Measurements from ENCODE around the gene CEP55. TPM values are rescaled to one million over a fixed set of nuclear protein-coding genes. Genes with fewer than 3 reads are reported as not detected.
A peak's percentile ranks its signal among the peaks of the same experiment; 100 is the strongest.

CEP55 gene
- total RNA-seq, result 0.59 TPM
- long read RNA-seq, partial matches to known transcripts, result 0 of 1 reads
- long read RNA-seq, other reads (novel, unspliced or antisense), result 0 of 1 reads

- ATAC-seq (ENCODE audit: poor library complexity) (peak; percentile 100), DNase-seq (peak; percentile 97)
- intact Hi-C loops (cut with DNase I), result no loop called here
Measured at GRCh38 chr10:93496322-93497041, at the start of gene CEP55. Gene CEP55 (plus strand): TSS chr10:93496612. CDS start chr10:93500052, 3,440 bp downstream.

GRCh38 chr10:93447019-93447418 is 49.4 kb upstream of the CEP55 start:
- no peak for DNase-seq
- intact Hi-C loops (cut with DNase I), result no loop called here
- ATAC-seq (ENCODE audit: poor library complexity), result no peak

GRCh38 chr10:93447970-93448369 is 48.4 kb upstream of the CEP55 start:
- ATAC-seq (ENCODE audit: poor library complexity), result no peak
- DNase-seq, result no peak
- intact Hi-C loops (cut with DNase I), result no loop called here

- ATAC-seq (ENCODE audit: poor library complexity), result no peak
- no peak for DNase-seq
- intact Hi-C loops (cut with DNase I), result no loop called here
Measured at GRCh38 chr10:93451244-93451947, 45.0 kb upstream of the CEP55 start.

GRCh38 chr10:93452143-93452542 is 44.3 kb upstream of the CEP55 start:
- intact Hi-C loops (cut with DNase I), result no loop called here
- DNase-seq (no peak), ATAC-seq (ENCODE audit: poor library complexity) (no peak)

- intact Hi-C loops (cut with DNase I), result no loop called here
- DNase-seq, result no peak
- ATAC-seq (ENCODE audit: poor library complexity), result no peak
Measured at GRCh38 chr10:93454146-93454545, 42.3 kb upstream of the CEP55 start.

- intact Hi-C loops (cut with DNase I), result no loop called here
- ATAC-seq (ENCODE audit: poor library complexity) (no peak), DNase-seq (no peak)
Measured at GRCh38 chr10:93454736-93455135, 41.7 kb upstream of the CEP55 start.

GRCh38 chr10:93456480-93456879 is 39.9 kb upstream of the CEP55 start:
- ATAC-seq (ENCODE audit: poor library complexity), result no peak
- DNase-seq, result no peak
- intact Hi-C loops (cut with DNase I), result no loop called here

GRCh38 chr10:93457511-93457910 is 38.9 kb upstream of the CEP55 start:
- ATAC-seq (ENCODE audit: poor library complexity) (no peak), DNase-seq (no peak)
- intact Hi-C loops (cut with DNase I), result no loop called here

- DNase-seq (peak; percentile 58), ATAC-seq (ENCODE audit: poor library complexity) (peak; percentile 83)
- intact Hi-C loops (cut with DNase I), result no loop called here
Measured at GRCh38 chr10:93458821-93459257, 37.6 kb upstream of the CEP55 start.

- ATAC-seq (ENCODE audit: poor library complexity), result no peak
- no peak for DNase-seq
- intact Hi-C loops (cut with DNase I), result no loop called here
Measured at GRCh38 chr10:93459466-93459865, 36.9 kb upstream of the CEP55 start.

GRCh38 chr10:93461109-93461806 is 35.2 kb upstream of the CEP55 start:
- DNase-seq, result no peak
- ATAC-seq (ENCODE audit: poor library complexity), result no peak
- intact Hi-C loops (cut with DNase I), result no loop called here

GRCh38 chr10:93461807-93462178 is 34.6 kb upstream of the CEP55 start:
- ATAC-seq (ENCODE audit: poor library complexity), result no peak
- intact Hi-C loops (cut with DNase I), result no loop called here
- DNase-seq, result no peak

GRCh38 chr10:93462371-93462770 is 34.0 kb upstream of the CEP55 start:
- ATAC-seq (ENCODE audit: poor library complexity), result no peak
- no peak for DNase-seq
- intact Hi-C loops (cut with DNase I), result no loop called here

GRCh38 chr10:93462881-93463280 is 33.5 kb upstream of the CEP55 start:
- intact Hi-C loops (cut with DNase I), result no loop called here
- DNase-seq (no peak), ATAC-seq (ENCODE audit: poor library complexity) (no peak)

- peak; percentile 65 for DNase-seq
- peak; percentile 40 for ATAC-seq (ENCODE audit: poor library complexity)
- intact Hi-C loops (cut with DNase I), result no loop called here
Measured at GRCh38 chr10:93463723-93464476, 32.5 kb upstream of the CEP55 start.

GRCh38 chr10:93464776-93465388 is 31.5 kb upstream of the CEP55 start:
- intact Hi-C loops (cut with DNase I), result no loop called here
- no peak for ATAC-seq (ENCODE audit: poor library complexity)

GRCh38 chr10:93465806-93466675 is 30.4 kb upstream of the CEP55 start:
- ATAC-seq (ENCODE audit: poor library complexity) (peak; percentile 82), DNase-seq (peak; percentile 87)
- intact Hi-C loops (cut with DNase I), result no loop called here

More at GRCh38 chr10:93464776-93465388, 31.5 kb upstream of the CEP55 start:
- DNase-seq, result no peak
